Activated T-helper 17 cell treated with anti-CD3 and anti-CD28 coated beads, Interleukin-2, amount 50 U/mL, for 72 hours (primary cell): ENCODE measurements around the gene DGKI. TPM values are rescaled to one million over a fixed set of nuclear protein-coding genes. Genes with fewer than 3 reads are reported as not detected.

ENCODE experiments used
- ATAC-seq: fragments of 150-1000 bp; cut with Tn5 transposase; replicated peaks from 2 replicates; pipeline ENCODE4 v1.10.0; 2021; ENCODE audit warnings: mild to moderate bottlenecking, moderate library complexity
- H3K27ac Mint-ChIP-seq: one replicate; pipeline ENCODE4 v1.8.0; 2022; ENCODE audit warnings: mixed read lengths
- H3K27me3 Mint-ChIP-seq: one replicate; pipeline ENCODE4 v1.8.0; 2022; ENCODE audit warnings: mixed read lengths
- H3K36me3 Mint-ChIP-seq: one replicate; pipeline ENCODE4 v1.8.0; 2022; ENCODE audit warnings: low read depth, mild to moderate bottlenecking, mixed read lengths
- H3K4me1 Mint-ChIP-seq: one replicate; pipeline ENCODE4 v1.8.0; 2022; ENCODE audit warnings: mixed read lengths
- H3K4me3 Mint-ChIP-seq: one replicate; pipeline ENCODE4 v1.8.0; 2022; ENCODE audit warnings: mild to moderate bottlenecking, mixed read lengths
- H3K9me3 Mint-ChIP-seq: one replicate; pipeline ENCODE4 v1.8.0; 2022; ENCODE audit warnings: mixed read lengths
- total RNA-seq, 2 donors: library from RNA; stranded (reverse); gene quantifications; one replicate each; pipeline ENCODE4 v1.2.3, GENCODE V29; 2022

Gene DGKI
- total RNA-seq, 2 donors from 2014 or later: 2.0 to 9.2 TPM

GRCh38 chr7:137366995-137367394 is 479.8 kb downstream of the DGKI start:
- H3K9me3 Mint-ChIP-seq: peaks cover 14% of the 10 kb centered on the region
- no peaks in the 10 kb centered on the region for H3K4me1 Mint-ChIP-seq
- ATAC-seq: no peak
- no peak overlapping the region for H3K27ac Mint-ChIP-seq
- H3K27me3 Mint-ChIP-seq: no peaks in the 10 kb centered on the region
- H3K4me3 Mint-ChIP-seq: no peak overlapping the region
- no peaks in the 10 kb centered on the region for H3K36me3 Mint-ChIP-seq

GRCh38 chr7:137363683-137364082 is 483.1 kb downstream of the DGKI start:
- no peaks in the 10 kb centered on the region for H3K36me3 Mint-ChIP-seq
- H3K27me3 Mint-ChIP-seq: no peaks in the 10 kb centered on the region
- no peak for ATAC-seq
- H3K4me3 Mint-ChIP-seq: no peak overlapping the region
- H3K9me3 Mint-ChIP-seq: peaks cover 21% of the 10 kb centered on the region
- no peak overlapping the region for H3K27ac Mint-ChIP-seq
- no peaks in the 10 kb centered on the region for H3K4me1 Mint-ChIP-seq

GRCh38 chr7:137360087-137360679 is 486.6 kb downstream of the DGKI start:
- no peaks in the 10 kb centered on the region for H3K4me1 Mint-ChIP-seq
- H3K36me3 Mint-ChIP-seq: no peaks in the 10 kb centered on the region
- no peaks in the 10 kb centered on the region for H3K27me3 Mint-ChIP-seq
- H3K4me3 Mint-ChIP-seq: no peak overlapping the region
- peaks cover 21% of the 10 kb centered on the region for H3K9me3 Mint-ChIP-seq
- no peak for ATAC-seq
- H3K27ac Mint-ChIP-seq: no peak overlapping the region

- no peaks in the 10 kb centered on the region for H3K27me3 Mint-ChIP-seq
- H3K4me3 Mint-ChIP-seq: no peak overlapping the region
- H3K4me1 Mint-ChIP-seq: no peaks in the 10 kb centered on the region
- H3K27ac Mint-ChIP-seq: no peak overlapping the region
- no peaks in the 10 kb centered on the region for H3K36me3 Mint-ChIP-seq
- no peaks in the 10 kb centered on the region for H3K9me3 Mint-ChIP-seq
- ATAC-seq: no peak
Measured at GRCh38 chr7:137354961-137355360, 491.8 kb downstream of the DGKI start.

GRCh38 chr7:137354396-137354795 is 492.4 kb downstream of the DGKI start:
- Mint-ChIP-seq H3K9me3 (no peaks in the 10 kb centered on the region), H3K27me3 (no peaks in the 10 kb centered on the region), H3K4me3 (no peak overlapping the region), H3K27ac (no peak overlapping the region), H3K36me3 (no peaks in the 10 kb centered on the region), H3K4me1 (no peaks in the 10 kb centered on the region)
- ATAC-seq: no peak

GRCh38 chr7:137351941-137352340 is 494.8 kb downstream of the DGKI start:
- ATAC-seq: no peak
- H3K4me1 Mint-ChIP-seq: no peaks in the 10 kb centered on the region
- H3K36me3 Mint-ChIP-seq: no peaks in the 10 kb centered on the region
- no peak overlapping the region for H3K4me3 Mint-ChIP-seq
- H3K9me3 Mint-ChIP-seq: no peaks in the 10 kb centered on the region
- no peak overlapping the region for H3K27ac Mint-ChIP-seq
- no peaks in the 10 kb centered on the region for H3K27me3 Mint-ChIP-seq

- Mint-ChIP-seq H3K27ac (no peak overlapping the region), H3K9me3 (no peaks in the 10 kb centered on the region), H3K36me3 (no peaks in the 10 kb centered on the region)
Measured at GRCh38 chr7:137345799-137346449, 500.9 kb downstream of the DGKI start.

GRCh38 chr7:137343281-137343841 is 503.4 kb downstream of the DGKI start, which contains the start of gene PTN:
PTN (minus strand) TSS chr7:137343733; CDS start chr7:137254973, 88,760 bp downstream.
- Mint-ChIP-seq H3K9me3 (peaks cover 8% of the 10 kb centered on the region), H3K27me3 (peaks cover 19% of the 10 kb centered on the region), H3K27ac (no peak within 1 kb of the TSS), H3K36me3 (no peaks in the 10 kb centered on the region), H3K4me1 (no peaks in the 10 kb centered on the region), H3K4me3 (no peak within 1 kb of the TSS)
- no peak for ATAC-seq

More at GRCh38 chr7:137345799-137346449, 500.9 kb downstream of the DGKI start:
- no peak overlapping the region for H3K4me3 Mint-ChIP-seq
- ATAC-seq: no peak
- H3K4me1 Mint-ChIP-seq: no peaks in the 10 kb centered on the region
- H3K27me3 Mint-ChIP-seq: peaks cover 19% of the 10 kb centered on the region

GRCh38 chr7:137342828-137343261 is 503.9 kb downstream of the DGKI start:
- H3K9me3 Mint-ChIP-seq: peaks cover 8% of the 10 kb centered on the region
- H3K27ac Mint-ChIP-seq: no peak overlapping the region
- no peak for ATAC-seq
- H3K27me3 Mint-ChIP-seq: peaks cover 19% of the 10 kb centered on the region
- H3K4me1 Mint-ChIP-seq: no peaks in the 10 kb centered on the region
- no peak overlapping the region for H3K4me3 Mint-ChIP-seq
- no peaks in the 10 kb centered on the region for H3K36me3 Mint-ChIP-seq

GRCh38 chr7:137342265-137342664 is 504.5 kb downstream of the DGKI start:
- Mint-ChIP-seq H3K27ac (no peak overlapping the region), H3K4me1 (no peaks in the 10 kb centered on the region), H3K4me3 (no peak overlapping the region), H3K9me3 (peaks cover 8% of the 10 kb centered on the region), H3K27me3 (peaks cover 19% of the 10 kb centered on the region), H3K36me3 (no peaks in the 10 kb centered on the region)
- no peak for ATAC-seq

GRCh38 chr7:137337902-137338301 is 508.9 kb downstream of the DGKI start:
- H3K27ac Mint-ChIP-seq: no peak overlapping the region
- H3K4me1 Mint-ChIP-seq: no peaks in the 10 kb centered on the region
- ATAC-seq: no peak
- H3K4me3 Mint-ChIP-seq: no peak overlapping the region
- H3K9me3 Mint-ChIP-seq: peaks cover 8% of the 10 kb centered on the region
- H3K27me3 Mint-ChIP-seq: peaks cover 4% of the 10 kb centered on the region
- no peaks in the 10 kb centered on the region for H3K36me3 Mint-ChIP-seq

GRCh38 chr7:137335814-137336213 is 511.0 kb downstream of the DGKI start:
- no peaks in the 10 kb centered on the region for H3K36me3 Mint-ChIP-seq
- no peaks in the 10 kb centered on the region for H3K4me1 Mint-ChIP-seq
- H3K27ac Mint-ChIP-seq: no peak overlapping the region

GRCh38 chr7:137331378-137331777 is 515.4 kb downstream of the DGKI start:
- H3K27ac Mint-ChIP-seq: no peak overlapping the region
- peaks cover 5% of the 10 kb centered on the region for H3K9me3 Mint-ChIP-seq

More at GRCh38 chr7:137335814-137336213, 511.0 kb downstream of the DGKI start:
- no peak for ATAC-seq
- peaks cover 8% of the 10 kb centered on the region for H3K9me3 Mint-ChIP-seq
- H3K4me3 Mint-ChIP-seq: no peak overlapping the region
- no peaks in the 10 kb centered on the region for H3K27me3 Mint-ChIP-seq

More at GRCh38 chr7:137331378-137331777, 515.4 kb downstream of the DGKI start:
- ATAC-seq: no peak
- H3K36me3 Mint-ChIP-seq: no peaks in the 10 kb centered on the region
- H3K4me3 Mint-ChIP-seq: no peak overlapping the region
- H3K27me3 Mint-ChIP-seq: no peaks in the 10 kb centered on the region
- H3K4me1 Mint-ChIP-seq: no peaks in the 10 kb centered on the region
